Activated CD4-positive, alpha-beta T cell treated with anti-CD3 and anti-CD28 coated beads for 36 hours (primary cell): ENCODE measurements around the gene PCDHB13. TPM values are rescaled to one million over a fixed set of nuclear protein-coding genes. Genes with fewer than 3 reads are reported as not detected.
"Not testable (repeated sequence)": the region's sequence is repeated elsewhere in the genome, so short reads cannot be mapped to it uniquely, and the experiment has no call there.

Source experiments
- ATAC-seq: fragments of 200-7000 bp; cut with Tn5 transposase; one replicate; pipeline ENCODE4 v1.10.0; 2021; ENCODE audit warnings: mild to moderate bottlenecking, moderate library complexity
- CTCF ChIA-PET: fragments of 350-600 bp; sonication (Branson Sonifier 250); formaldehyde crosslinking; loops from one replicate; lab custom pipeline; 2021; ENCODE audit warnings: antibody characterized with exemption; lab: Charles Lee
- POLR2A ChIA-PET: fragments of 350-600 bp; sonication (Branson Sonifier 250); formaldehyde crosslinking; loops from one replicate; lab custom pipeline; 2021; ENCODE audit warnings: antibody characterized with exemption, inconsistent platforms; lab: Charles Lee
- DNase-seq: peaks from one replicate; pipeline ENCODE4 v3.0.0-alpha.2; 2020
- H3K27ac Mint-ChIP-seq: one replicate; pipeline ENCODE4 v1.8.0; 2021; ENCODE audit warnings: mixed read lengths
- H3K27me3 Mint-ChIP-seq: one replicate; pipeline ENCODE4 v1.8.0; 2021; ENCODE audit warnings: mixed read lengths
- H3K36me3 Mint-ChIP-seq: one replicate; pipeline ENCODE4 v1.8.0; 2021; ENCODE audit warnings: low read depth, mixed read lengths
- H3K4me1 Mint-ChIP-seq: one replicate; pipeline ENCODE4 v1.8.0; 2021; ENCODE audit warnings: mixed read lengths
- H3K4me3 Mint-ChIP-seq: one replicate; pipeline ENCODE4 v1.8.0; 2021; ENCODE audit warnings: mild to moderate bottlenecking, moderate library complexity, mixed read lengths
- H3K9me3 Mint-ChIP-seq: one replicate; pipeline ENCODE4 v1.8.0; 2021; ENCODE audit warnings: low read depth, mixed read lengths
- intact Hi-C, 2 experiments: fragments of 100-400 bp; cut with DNase I in 1 of 2; cut with micrococcal nuclease in 1 of 2; formaldehyde crosslinking; loops; one replicate each; pipeline versions ENCODE4 v1.14.2 to v1.15.1; 2022 to 2024; cut with DNase I, micrococcal nuclease
- total RNA-seq, 2 experiments: library from RNA; stranded (reverse); gene quantifications; one replicate each; pipeline ENCODE4 v1.2.3, GENCODE V29; 2021

The PCDHB13 gene
- total RNA-seq, 2 experiments from 2014 or later: not detected

GRCh38 chr5:141186897-141187512 lies 26.7 kb upstream of the PCDHB13 start, which contains the start of gene PCDHB9:
TSS of gene PCDHB9 (plus strand) at chr5:141187161. CDS start at chr5:141187319, 158 bp downstream.
- H3K4me3 Mint-ChIP-seq: peak within 1 kb of the TSS; percentile 42

GRCh38 chr5:141188682-141189081 lies 25.0 kb upstream of the PCDHB13 start:
- intact Hi-C loops, DNase-seq, H3K4me3 Mint-ChIP-seq, H3K4me1 Mint-ChIP-seq, CTCF ChIA-PET, POLR2A ChIA-PET, H3K27ac Mint-ChIP-seq, ATAC-seq: not testable (repeated sequence)
- peaks cover 22% of the 10 kb centered on the region for H3K9me3 Mint-ChIP-seq
- H3K27me3 Mint-ChIP-seq: peaks cover 51% of the 10 kb centered on the region
- peaks cover 18% of the 10 kb centered on the region for H3K36me3 Mint-ChIP-seq

More at GRCh38 chr5:141186897-141187512, 26.7 kb upstream of the PCDHB13 start, which contains the start of gene PCDHB9:
- ATAC-seq (no peak), DNase-seq (peak; percentile 63)
- POLR2A ChIA-PET: no interaction called here
- intact Hi-C loops: no loop called here
- CTCF ChIA-PET: interaction anchor here (0.6 to 2.5 kb wide), 10 partner anchors 10 to 797 kb away, joined by 3 to 10 read pairs (median 4); partner anchors contain the start of genes PCDHB15 and PCDHB7
- Mint-ChIP-seq H3K4me1 (peaks cover 4% of the 10 kb centered on the region), H3K9me3 (peaks cover 30% of the 10 kb centered on the region), H3K27me3 (peaks cover 54% of the 10 kb centered on the region), H3K36me3 (peaks cover 22% of the 10 kb centered on the region), H3K27ac (no peak within 1 kb of the TSS)

- DNase-seq, H3K4me3 Mint-ChIP-seq, ATAC-seq, intact Hi-C loops, CTCF ChIA-PET, H3K4me1 Mint-ChIP-seq, H3K27ac Mint-ChIP-seq, POLR2A ChIA-PET: not testable (repeated sequence)
- H3K9me3 Mint-ChIP-seq: peaks cover 22% of the 10 kb centered on the region
- H3K36me3 Mint-ChIP-seq: peaks cover 18% of the 10 kb centered on the region
- peaks cover 51% of the 10 kb centered on the region for H3K27me3 Mint-ChIP-seq
These were observed 24.6 kb upstream of the PCDHB13 start for GRCh38 chr5:141189131-141189530.

- peaks cover 37% of the 10 kb centered on the region for H3K27me3 Mint-ChIP-seq
- ATAC-seq: no peak
- H3K9me3 Mint-ChIP-seq: peaks cover 23% of the 10 kb centered on the region
These were observed 21.5 kb upstream of the PCDHB13 start, which contains the start of gene PCDHB10 for GRCh38 chr5:141192110-141192725. TSS of gene PCDHB10 (plus strand) at chr5:141192353. CDS start at chr5:141192553, 200 bp downstream.

GRCh38 chr5:141194332-141194731 lies 19.4 kb upstream of the PCDHB13 start:
- CTCF ChIA-PET, DNase-seq, H3K27ac Mint-ChIP-seq, H3K4me1 Mint-ChIP-seq, H3K4me3 Mint-ChIP-seq, intact Hi-C loops, ATAC-seq, POLR2A ChIA-PET: not testable (repeated sequence)
- H3K27me3 Mint-ChIP-seq: peaks cover 41% of the 10 kb centered on the region
- H3K9me3 Mint-ChIP-seq: peaks cover 22% of the 10 kb centered on the region
- peaks cover 16% of the 10 kb centered on the region for H3K36me3 Mint-ChIP-seq

More at GRCh38 chr5:141192110-141192725, 21.5 kb upstream of the PCDHB13 start, which contains the start of gene PCDHB10:
- ChIA-PET POLR2A (no interaction called here), CTCF (interaction anchor here (0.6 to 1.5 kb wide), 5 partner anchors 10 to 315 kb away, joined by 3 to 6 read pairs (median 4); partner anchors contain the start of gene PCDHB8)
- H3K4me1 Mint-ChIP-seq: peaks cover under 1% of the 10 kb centered on the region
- intact Hi-C loops: no loop called here
- peak; percentile 69 for DNase-seq
- no peak within 1 kb of the TSS for H3K27ac Mint-ChIP-seq
- peaks cover 20% of the 10 kb centered on the region for H3K36me3 Mint-ChIP-seq
- H3K4me3 Mint-ChIP-seq: no peak within 1 kb of the TSS

GRCh38 chr5:141196363-141196762 lies 17.4 kb upstream of the PCDHB13 start:
- H3K4me1 Mint-ChIP-seq: no peaks in the 10 kb centered on the region
- POLR2A ChIA-PET: no interaction called here
- intact Hi-C loops: loop anchor here in 1 of 2 experiments (5.0 kb wide), 1 partner anchor 366 kb away; no protein-coding TSS in a partner anchor
- H3K36me3 Mint-ChIP-seq: peaks cover 26% of the 10 kb centered on the region
- peaks cover 52% of the 10 kb centered on the region for H3K27me3 Mint-ChIP-seq
- H3K27ac Mint-ChIP-seq: no peak overlapping the region
- H3K9me3 Mint-ChIP-seq: peaks cover 33% of the 10 kb centered on the region
- H3K4me3 Mint-ChIP-seq: no peak overlapping the region
- DNase-seq (no peak), ATAC-seq (no peak)
- CTCF ChIA-PET: interaction anchor here (0.7 to 2.6 kb wide), 4 partner anchors 10 to 207 kb away, joined by 3 to 10 read pairs (median 4); partner anchors contain the start of gene PCDHB9

- Mint-ChIP-seq H3K36me3 (peaks cover 18% of the 10 kb centered on the region), H3K4me3 (no peak within 1 kb of the TSS), H3K4me1 (no peaks in the 10 kb centered on the region), H3K27ac (no peak within 1 kb of the TSS), H3K9me3 (peaks cover 29% of the 10 kb centered on the region), H3K27me3 (peaks cover 39% of the 10 kb centered on the region)
- no peak for ATAC-seq
- intact Hi-C loops: loop anchor here in 1 of 2 experiments (5.0 kb wide), 1 partner anchor 363 kb away; no protein-coding TSS in a partner anchor
- DNase-seq: peak; percentile 20
- ChIA-PET CTCF (interaction anchor here (0.7 kb wide), 1 partner anchor 94 kb away, joined by 3 read pairs; no protein-coding TSS in a partner anchor), POLR2A (no interaction called here)
These were observed 14.1 kb upstream of the PCDHB13 start, which contains the start of gene PCDHB11 for GRCh38 chr5:141199359-141200235. TSS of gene PCDHB11 (plus strand) at chr5:141199627. CDS start at chr5:141199775, 148 bp downstream.

GRCh38 chr5:141201126-141201525 lies 12.6 kb upstream of the PCDHB13 start:
- H3K27me3 Mint-ChIP-seq: peaks cover 39% of the 10 kb centered on the region
- ATAC-seq, H3K4me3 Mint-ChIP-seq, H3K4me1 Mint-ChIP-seq, POLR2A ChIA-PET, DNase-seq, intact Hi-C loops, H3K27ac Mint-ChIP-seq: not testable (repeated sequence)
- H3K36me3 Mint-ChIP-seq: peaks cover 17% of the 10 kb centered on the region
- peaks cover 25% of the 10 kb centered on the region for H3K9me3 Mint-ChIP-seq
- CTCF ChIA-PET: interaction anchor here (0.8 kb wide), 1 partner anchor 21 kb away, joined by 6 read pairs; no protein-coding TSS in a partner anchor

- H3K4me3 Mint-ChIP-seq, intact Hi-C loops, H3K4me1 Mint-ChIP-seq, POLR2A ChIA-PET, DNase-seq, H3K27ac Mint-ChIP-seq, ATAC-seq: not testable (repeated sequence)
- H3K36me3 Mint-ChIP-seq: peaks cover 14% of the 10 kb centered on the region
- CTCF ChIA-PET: interaction anchor here (0.7 to 1.6 kb wide), 4 partner anchors 10 to 582 kb away, joined by 4 to 6 read pairs (median 5); partner anchors contain the start of gene PCDHB10
- H3K27me3 Mint-ChIP-seq: peaks cover 41% of the 10 kb centered on the region
- H3K9me3 Mint-ChIP-seq: peaks cover 21% of the 10 kb centered on the region
These were observed 12.1 kb upstream of the PCDHB13 start for GRCh38 chr5:141201646-141202045.

GRCh38 chr5:141208478-141208877 lies 5.2 kb upstream of the PCDHB13 start, which contains the start of gene PCDHB12:
TSS of gene PCDHB12 (plus strand) at chr5:141208719. CDS start at chr5:141208908, 189 bp downstream.
- Mint-ChIP-seq H3K4me1 (no peaks in the 10 kb centered on the region), H3K36me3 (no peaks in the 10 kb centered on the region), H3K27ac (no peak within 1 kb of the TSS), H3K9me3 (peaks cover 3% of the 10 kb centered on the region), H3K27me3 (peaks cover 44% of the 10 kb centered on the region), H3K4me3 (no peak within 1 kb of the TSS)
- ATAC-seq: no peak
- DNase-seq: peak; percentile 24
- POLR2A ChIA-PET: no interaction called here
- CTCF ChIA-PET: interaction anchor here (0.7 to 1.3 kb wide), 5 partner anchors 18 to 355 kb away, joined by 3 to 4 read pairs (median 3); partner anchors contain the start of gene PCDHB9
- intact Hi-C loops: no loop called here
